ENCODE measurements around the gene DRAM1. TPM values are rescaled to one million over a fixed set of nuclear protein-coding genes. Genes with fewer than 3 reads are reported as not detected.
A peak's percentile ranks its signal among the peaks of the same experiment; 100 is the strongest.
"Not testable (repeated sequence)": the region's sequence is repeated elsewhere in the genome, so short reads cannot be mapped to it uniquely, and the experiment has no call there.

The DRAM1 gene
- polyA plus RNA-seq, 1 donor (not counting 4 experiments of a cell fraction or from before 2014, with no cell fraction given): 21.7 TPM

DNA sequence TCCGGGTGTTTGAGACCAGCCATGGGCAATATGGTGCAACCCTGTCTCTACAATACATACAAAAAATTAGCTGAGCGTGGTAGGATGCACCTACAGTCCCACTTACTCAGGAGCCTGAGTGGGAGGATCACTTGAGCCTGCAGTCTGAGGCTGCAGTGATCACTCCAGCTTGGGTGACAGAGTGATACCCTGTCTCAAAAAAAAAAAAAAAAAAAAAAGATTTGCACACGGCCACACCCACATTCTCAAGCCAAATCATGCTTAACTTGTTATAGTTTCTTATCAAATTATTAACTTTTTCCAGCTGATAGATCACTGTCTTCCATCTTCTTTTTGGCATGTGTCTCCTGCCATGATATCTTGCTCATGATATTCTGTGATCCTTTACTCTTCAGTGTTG, 6.8 kb downstream of the DRAM1 start:
- H4K20me1 ChIP-seq (ENCODE audit: control insufficient read depth, extremely low read depth, insufficient read depth, low read length): no peaks in the 10 kb centered on the region
- H3K27ac ChIP-seq (ENCODE audit: control insufficient read depth, insufficient read depth, low read length): no peak overlapping the region
- DNase-seq (ENCODE audit: low read depth, low spot score): no peak
- H3K4me1 ChIP-seq (ENCODE audit: control insufficient read depth, extremely low read depth, insufficient read depth, low read length): peaks cover 3% of the 10 kb centered on the region
- TF ChIP-seq EZH2 (IDR thresholded peaks at IDR 0.05; ENCODE audit: low read length): no peak
- TF ChIP-seq, protein P1, sequence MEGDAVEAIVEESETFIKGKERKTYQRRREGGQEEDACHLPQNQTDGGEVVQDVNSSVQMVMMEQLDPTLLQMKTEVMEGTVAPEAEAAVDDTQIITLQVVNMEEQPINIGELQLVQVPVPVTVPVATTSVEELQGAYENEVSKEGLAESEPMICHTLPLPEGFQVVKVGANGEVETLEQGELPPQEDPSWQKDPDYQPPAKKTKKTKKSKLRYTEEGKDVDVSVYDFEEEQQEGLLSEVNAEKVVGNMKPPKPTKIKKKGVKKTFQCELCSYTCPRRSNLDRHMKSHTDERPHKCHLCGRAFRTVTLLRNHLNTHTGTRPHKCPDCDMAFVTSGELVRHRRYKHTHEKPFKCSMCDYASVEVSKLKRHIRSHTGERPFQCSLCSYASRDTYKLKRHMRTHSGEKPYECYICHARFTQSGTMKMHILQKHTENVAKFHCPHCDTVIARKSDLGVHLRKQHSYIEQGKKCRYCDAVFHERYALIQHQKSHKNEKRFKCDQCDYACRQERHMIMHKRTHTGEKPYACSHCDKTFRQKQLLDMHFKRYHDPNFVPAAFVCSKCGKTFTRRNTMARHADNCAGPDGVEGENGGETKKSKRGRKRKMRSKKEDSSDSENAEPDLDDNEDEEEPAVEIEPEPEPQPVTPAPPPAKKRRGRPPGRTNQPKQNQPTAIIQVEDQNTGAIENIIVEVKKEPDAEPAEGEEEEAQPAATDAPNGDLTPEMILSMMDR (optimal IDR thresholded peaks at IDR 0.05 in 1 of 3, IDR thresholded peaks at IDR 0.05 in 1 of 3, conservative IDR thresholded peaks at IDR 0.05 in 1 of 3; ENCODE audit: extremely low read depth in 1 of 3, insufficient read depth in 2 of 3, low read length in 3 of 3): no peak
- dilution Hi-C loops (cut with MboI; ENCODE audit: extremely low pct_ligation_motif_present, low sequenced_read_pairs): no loop called here
- no peaks in the 10 kb centered on the region for H3K36me3 ChIP-seq (ENCODE audit: control insufficient read depth in 2 of 2, extremely low read depth in 1 of 2, insufficient read depth in 2 of 2, low read length in 2 of 2)
- no peak overlapping the region for H3K4me2 ChIP-seq (ENCODE audit: control insufficient read depth, extremely low read depth, insufficient read depth, low read depth, low read length)
- peaks cover 3% of the 10 kb centered on the region for H3K79me2 ChIP-seq (ENCODE audit: control insufficient read depth, insufficient read depth, low read length)
- H3K27me3 ChIP-seq (ENCODE audit: control insufficient read depth, extremely low read depth, insufficient read depth, low read length): no peaks in the 10 kb centered on the region
- no peak overlapping the region for H3K4me3 ChIP-seq (ENCODE audit: control insufficient read depth in 2 of 3, extremely low read depth in 1 of 3, insufficient read depth in 2 of 3, low read depth in 1 of 3, low read length in 3 of 3)
- peak; percentile 17 for FAIRE-seq
- no peak overlapping the region for H3K9ac ChIP-seq (ENCODE audit: control insufficient read depth, extremely low read depth, insufficient read depth, low read length)
- H2AFZ ChIP-seq (ENCODE audit: control insufficient read depth, low read length): no peak overlapping the region
- no peaks in the 10 kb centered on the region for H3K9me1 ChIP-seq (ENCODE audit: control insufficient read depth, extremely low read depth, insufficient read depth, low read length)
- no peaks in the 10 kb centered on the region for H3K9me3 ChIP-seq (ENCODE audit: control insufficient read depth, low read depth, low read length)

GRCh38 chr12:101884781-101885340, 7.5 kb downstream of the DRAM1 start:
- H3K79me2 ChIP-seq (ENCODE audit: control insufficient read depth, insufficient read depth, low read length); DNase-seq (ENCODE audit: low read depth, low spot score); H3K36me3 ChIP-seq (ENCODE audit: control insufficient read depth in 2 of 2, extremely low read depth in 1 of 2, insufficient read depth in 2 of 2, low read length in 2 of 2); H3K4me1 ChIP-seq (ENCODE audit: control insufficient read depth, extremely low read depth, insufficient read depth, low read length); H3K4me3 ChIP-seq (ENCODE audit: control insufficient read depth in 2 of 3, extremely low read depth in 1 of 3, insufficient read depth in 2 of 3, low read depth in 1 of 3, low read length in 3 of 3); H4K20me1 ChIP-seq (ENCODE audit: control insufficient read depth, extremely low read depth, insufficient read depth, low read length); FAIRE-seq; H3K9ac ChIP-seq (ENCODE audit: control insufficient read depth, extremely low read depth, insufficient read depth, low read length); H3K4me2 ChIP-seq (ENCODE audit: control insufficient read depth, extremely low read depth, insufficient read depth, low read depth, low read length); dilution Hi-C loops (cut with MboI; ENCODE audit: extremely low pct_ligation_motif_present, low sequenced_read_pairs); H3K27ac ChIP-seq (ENCODE audit: control insufficient read depth, insufficient read depth, low read length); H3K9me1 ChIP-seq (ENCODE audit: control insufficient read depth, extremely low read depth, insufficient read depth, low read length); H2AFZ ChIP-seq (ENCODE audit: control insufficient read depth, low read length); H3K27me3 ChIP-seq (ENCODE audit: control insufficient read depth, extremely low read depth, insufficient read depth, low read length); H3K9me3 ChIP-seq (ENCODE audit: control insufficient read depth, low read depth, low read length): not testable (repeated sequence)

Data from keratinocyte (primary cell).